ENCODE results near the gene WDR77. TPM values are rescaled to one million over a fixed set of nuclear protein-coding genes. Genes with fewer than 3 reads are reported as not detected.

WDR77 gene
- total and polyA plus RNA-seq, 2 of the 4 experiments (the other 2 are of a cell fraction): 80.8 to 87.0 TPM

DNA sequence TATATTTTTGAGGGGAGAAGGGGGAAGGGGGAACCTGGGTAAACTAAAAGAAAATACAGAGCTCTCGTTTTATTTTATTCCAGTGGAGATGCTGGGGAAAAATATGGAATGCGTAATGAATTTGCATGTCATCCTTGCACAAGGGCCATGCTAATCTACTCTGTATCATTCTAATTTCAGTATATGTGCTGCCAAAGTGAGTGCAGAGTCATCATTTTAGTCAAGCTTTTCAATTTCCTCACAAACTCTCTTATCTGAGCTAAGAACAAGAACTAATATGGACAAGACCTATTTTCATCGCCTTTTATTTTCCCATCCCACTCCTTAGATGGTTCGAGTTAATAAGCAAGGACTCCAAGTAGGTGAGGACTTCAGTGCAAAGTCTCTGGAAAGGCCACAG, 41.2 kb upstream of the WDR77 start:
- intact Hi-C loops (cut with micrococcal nuclease): no loop called here
- POLR2A ChIA-PET (ENCODE audit: unreplicated experiment): no interaction called here
- in situ Hi-C loops (cut with MboI; ENCODE audit: low sequenced_read_pairs): loop anchor here (25.0 kb wide), 1 partner anchor 872 kb away; no protein-coding TSS in a partner anchor

More for the DNA sequence above, 41.2 kb upstream of the WDR77 start:
- TF ChIP-seq BHLHE40 (IDR thresholded peaks at IDR 0.05; ENCODE audit: low read depth, low read length) (no peak), CTCF (conservative IDR thresholded peaks at IDR 0.05; ENCODE audit: low read depth, low read length) (no peak), ELK1 (IDR thresholded peaks at IDR 0.05; ENCODE audit: borderline replicate concordance, low read depth, low read length) (no peak), NFE2L2 (IDR thresholded peaks at IDR 0.05; ENCODE audit: low read depth, low read length) (no peak), SMC3 (IDR thresholded peaks at IDR 0.05; ENCODE audit: low read depth, low read length) (no peak), CEBPB (IDR thresholded peaks at IDR 0.05; ENCODE audit: low read depth, low read length) (no peak), RFX5 (IDR thresholded peaks at IDR 0.05; ENCODE audit: low read depth, low read length) (no peak), RCOR1 (IDR thresholded peaks at IDR 0.05; ENCODE audit: insufficient replicate concordance, low read length) (no peak), POLR2A (IDR thresholded peaks at IDR 0.05; ENCODE audit: low read depth, low read length) (no peak), MAFK (IDR thresholded peaks at IDR 0.05; ENCODE audit: low read depth, low read length) (no peak), MXI1 (IDR thresholded peaks at IDR 0.05; ENCODE audit: borderline replicate concordance, low read depth, low read length) (no peak), FOS (IDR thresholded peaks at IDR 0.05; ENCODE audit: low read depth, low read length) (no peak), RAD21 (IDR thresholded peaks at IDR 0.05; ENCODE audit: low read length) (no peak), MAZ (IDR thresholded peaks at IDR 0.05; ENCODE audit: borderline replicate concordance, low read depth, low read length) (no peak), USF2 (IDR thresholded peaks at IDR 0.05; ENCODE audit: low read depth, low read length) (no peak), CHD1 (IDR thresholded peaks at IDR 0.05; ENCODE audit: low read depth, low read length) (no peak)
- no peak overlapping the region for H3K18ac ChIP-seq (ENCODE audit: low read depth, low read length)
- no peak overlapping the region for H4K5ac ChIP-seq (ENCODE audit: low read depth, low read length)
- H2AK9ac ChIP-seq (replicated peaks; ENCODE audit: low read depth, low read length, poor library complexity): no peak overlapping the region
- no peak overlapping the region for H2BK120ac ChIP-seq (ENCODE audit: low read depth, low read length)
- H2AFZ ChIP-seq (replicated peaks; ENCODE audit: low read length, poor library complexity): no peak overlapping the region
- no peaks in the 10 kb centered on the region for H3K9me1 ChIP-seq (ENCODE audit: insufficient read depth, low read length)
- H2BK15ac ChIP-seq (ENCODE audit: low read depth, low read length): no peak overlapping the region
- no peak overlapping the region for H3K4me2 ChIP-seq (ENCODE audit: low read depth, low read length)
- DNase-seq: no peak
- no peak overlapping the region for H3K4ac ChIP-seq (ENCODE audit: low read depth, low read length)
- BruUV-seq (replicated peaks): no TSS peak
- CTCF ChIA-PET: interaction anchor here (0.5 to 1.3 kb wide), 2 partner anchors 25 to 396 kb away, joined by 3 read pairs; no protein-coding TSS in a partner anchor
- no peak overlapping the region for H3K27ac ChIP-seq (ENCODE audit: insufficient read depth, low read length)
- H2AK5ac ChIP-seq (ENCODE audit: low read depth, low read length): no peak overlapping the region
- H3K36me3 ChIP-seq (ENCODE audit: control insufficient read depth, insufficient read depth, low read length): no peaks in the 10 kb centered on the region
- H2BK5ac ChIP-seq (ENCODE audit: low read depth, low read length, poor library complexity, severe bottlenecking): no peak overlapping the region
- no peak overlapping the region for H2BK20ac ChIP-seq (ENCODE audit: low read depth, low read length)
- H4K20me1 ChIP-seq (ENCODE audit: insufficient read depth, low read length): no peaks in the 10 kb centered on the region
- no peaks in the 10 kb centered on the region for H3K79me1 ChIP-seq (ENCODE audit: low read depth in 1 of 2, low read length in 2 of 2)
- no peak overlapping the region for H3K23ac ChIP-seq (ENCODE audit: low read depth, low read length)
- H3K9me3 ChIP-seq (ENCODE audit: control insufficient read depth, insufficient read depth, low read length): no peaks in the 10 kb centered on the region
- no peak overlapping the region for H4K91ac ChIP-seq (ENCODE audit: insufficient read depth, low read depth, low read length)
- no peak overlapping the region for H3K4me3 ChIP-seq (ENCODE audit: insufficient read depth, low read depth, low read length)
- H3K14ac ChIP-seq (replicated peaks; ENCODE audit: low read depth, low read length): no peak overlapping the region
- H3K56ac ChIP-seq (ENCODE audit: extremely low read depth, insufficient read depth, low read length): no peak overlapping the region
- dilution Hi-C loops (cut with HindIII; ENCODE audit: low sequenced_read_pairs, unreplicated experiment): no loop called here
- H3K27me3 ChIP-seq (ENCODE audit: control insufficient read depth, insufficient read depth, low read length): peaks cover 12% of the 10 kb centered on the region
- no peak for ATAC-seq (ENCODE audit: low read depth)
- no peak overlapping the region for H3K9ac ChIP-seq (ENCODE audit: low read depth, low read length)
- H3K4me1 ChIP-seq (ENCODE audit: control insufficient read depth, insufficient read depth, low read length): no peaks in the 10 kb centered on the region
- 40% methylated on average over 1 of the region's 4 CpGs; no CpG with 5 or more reads in 1 of the 2 experiments for WGBS, 2 experiments (ENCODE audit: extremely low coverage in 2 of 2, insufficient read length in 1 of 2)
- no peak overlapping the region for H4K8ac ChIP-seq (ENCODE audit: low read depth in 2 of 2, low read length in 2 of 2)

Measured in IMR-90 (cell line).